OCI-LY3 (cell line): ENCODE data around the gene PLPP2.

ENCODE experiments used
- H2AFZ ChIP-seq: fragments of 200-600, 300-600 bp; shearing (Covaris generic); 2 replicates; pipeline ENCODE4 v1.6.0; 2014; ENCODE audit warnings: antibody characterized with exemption, low read depth, low read length
- H3K27ac ChIP-seq: fragments of 200-600, 300-600 bp; sonication (generic); 2 replicates; pipeline ENCODE4 v1.5.1; 2014; ENCODE audit warnings: mild to moderate bottlenecking, low read length, moderate library complexity, mixed read lengths
- H3K27me3 ChIP-seq: fragments of 200-600, 300-600 bp; sonication (generic); 2 replicates; pipeline ENCODE4 v1.6.1; 2014; ENCODE audit warnings: low read depth, low read length, mixed read lengths
- H3K36me3 ChIP-seq: fragments of 200-600, 300-600 bp; sonication (generic); replicated peaks from 2 replicates; pipeline ENCODE3; 2014; ENCODE audit warnings: low read depth, low read length, mixed read lengths
- H3K4me1 ChIP-seq: fragments of 300-600, 200-600 bp; sonication (generic); 2 replicates; pipeline ENCODE4 v1.6.1; 2014; ENCODE audit warnings: low read length, mixed read lengths
- H3K4me2 ChIP-seq: fragments of 200-600, 300-600 bp; sonication (generic); 2 replicates; pipeline ENCODE4 v1.6.1; 2014; ENCODE audit warnings: low read length, mixed read lengths
- H3K4me3 ChIP-seq: fragments of 300-600, 200-600 bp; sonication (generic); 2 replicates; pipeline ENCODE4 v1.5.1; 2014; ENCODE audit warnings: antibody characterized with exemption, mild to moderate bottlenecking, low read length, moderate library complexity
- H3K79me2 ChIP-seq: fragments of 300-600, 200-600 bp; shearing (Covaris generic); 2 replicates; pipeline ENCODE4 v1.6.1; 2014; ENCODE audit warnings: mild to moderate bottlenecking, low read length, mixed read lengths
- H3K9ac ChIP-seq: fragments of 300-600, 200-600 bp; shearing (Covaris generic); 2 replicates; pipeline ENCODE4 v1.6.0; 2014; ENCODE audit warnings: mild to moderate bottlenecking, low read length, moderate library complexity
- H3K9me3 ChIP-seq: fragments of 200-600, 300-600 bp; shearing (Covaris generic); 2 replicates; pipeline ENCODE4 v1.6.1; 2014; ENCODE audit warnings: low read length, mixed read lengths; ENCODE audit not compliant: insufficient read depth
- H4K20me1 ChIP-seq: fragments of 200-600, 300-600 bp; sonication (generic); 2 replicates; pipeline ENCODE4 v1.6.1; 2016; ENCODE audit warnings: low read length, mixed read lengths; ENCODE audit not compliant: insufficient read depth
- CTCF ChIP-seq: fragments of 200-600, 300-600 bp; sonication (generic); IDR thresholded peaks from 2 replicates; pipeline ENCODE4 v1.5.1; 2014; ENCODE audit warnings: antibody characterized with exemption, low read length, low read depth
- EZH2phosphoT487 ChIP-seq: fragments of 200-600 bp; shearing (Covaris generic); IDR thresholded peaks from 2 replicates; pipeline ENCODE4 v1.6.1; 2018; ENCODE audit warnings: antibody characterized with exemption, mixed run types, low read depth

PLPP2 gene

GRCh38 chr19:291006-291521, at the start of gene PLPP2:
PLPP2 (minus strand) TSS chr19:291403; CDS start chr19:291336, 67 bp downstream.
- Histone ChIP-seq H3K9me3 (no peaks in the 10 kb centered on the region), H3K9ac (no peak within 1 kb of the TSS), H3K27ac (no peak within 1 kb of the TSS), H3K36me3 (no peaks in the 10 kb centered on the region), H2AFZ (no peak within 1 kb of the TSS), H3K4me1 (no peaks in the 10 kb centered on the region), H3K4me3 (no peak within 1 kb of the TSS), H3K79me2 (no peaks in the 10 kb centered on the region), H3K27me3 (no peaks in the 10 kb centered on the region), H4K20me1 (no peaks in the 10 kb centered on the region), H3K4me2 (no peak within 1 kb of the TSS)
- TF ChIP-seq CTCF (no peak), EZH2phosphoT487 (no peak)

- no peak overlapping the region for H3K9ac ChIP-seq
- H4K20me1 ChIP-seq: no peaks in the 10 kb centered on the region
- H3K79me2 ChIP-seq: no peaks in the 10 kb centered on the region
Observed at GRCh38 chr19:340620-341385, 49.6 kb upstream of the PLPP2 start.

GRCh38 chr19:339262-339887, 48.2 kb upstream of the PLPP2 start:
- Histone ChIP-seq H3K9me3 (no peaks in the 10 kb centered on the region; the same call in 1 of the 2 replicates), H3K4me2 (no peak overlapping the region), H3K27me3 (peaks cover 6% of the 10 kb centered on the region; the same call in 1 of the 2 replicates), H3K36me3 (no peaks in the 10 kb centered on the region), H3K79me2 (no peaks in the 10 kb centered on the region), H2AFZ (no peak overlapping the region), H4K20me1 (no peaks in the 10 kb centered on the region), H3K27ac (no peak overlapping the region), H3K9ac (no peak overlapping the region), H3K4me3 (no peak overlapping the region), H3K4me1 (no peaks in the 10 kb centered on the region)
- no peak for TF ChIP-seq EZH2phosphoT487
- TF ChIP-seq CTCF: no peak

More at GRCh38 chr19:340620-341385, 49.6 kb upstream of the PLPP2 start:
- H3K27me3 ChIP-seq: peaks cover 6% of the 10 kb centered on the region; the same call in 1 of the 2 replicates
- no peak overlapping the region for H3K27ac ChIP-seq
- no peaks in the 10 kb centered on the region for H3K4me1 ChIP-seq
- TF ChIP-seq EZH2phosphoT487: no peak
- no peak for TF ChIP-seq CTCF
- H3K4me3 ChIP-seq: no peak overlapping the region
- H3K36me3 ChIP-seq: no peaks in the 10 kb centered on the region
- no peak overlapping the region for H2AFZ ChIP-seq
- no peaks in the 10 kb centered on the region; the same call in 1 of the 2 replicates for H3K9me3 ChIP-seq
- no peak overlapping the region for H3K4me2 ChIP-seq

- TF ChIP-seq CTCF (no peak), EZH2phosphoT487 (no peak)
- H3K79me2 ChIP-seq: no peaks in the 10 kb centered on the region
Observed at GRCh38 chr19:338421-338820, 47.2 kb upstream of the PLPP2 start.

More at GRCh38 chr19:338421-338820, 47.2 kb upstream of the PLPP2 start:
- Histone ChIP-seq H3K4me2 (no peak overlapping the region), H4K20me1 (no peaks in the 10 kb centered on the region), H3K36me3 (no peaks in the 10 kb centered on the region), H3K27me3 (peaks cover 6% of the 10 kb centered on the region; the same call in 1 of the 2 replicates), H3K9me3 (no peaks in the 10 kb centered on the region; the same call in 1 of the 2 replicates), H3K27ac (no peak overlapping the region), H2AFZ (no peak overlapping the region), H3K4me1 (no peaks in the 10 kb centered on the region), H3K9ac (no peak overlapping the region), H3K4me3 (no peak overlapping the region)
